ENCODE data around the gene PIEZO1.
"Not testable (repeated sequence)": the region's sequence is repeated elsewhere in the genome, so short reads cannot be mapped to it uniquely, and the experiment has no call there.

The PIEZO1 gene

GRCh38 chr16:88825146-88825545 lies 40.1 kb upstream of the PIEZO1 start:
- FAIRE-seq (no peak), DNase-seq (ENCODE audit: insufficient read length, low spot score) (no peak)
- TF ChIP-seq POLR2A (IDR thresholded peaks at IDR 0.05; ENCODE audit: low read depth, low read length) (no peak), POLR2AphosphoS5 (IDR thresholded peaks at IDR 0.05; ENCODE audit: low read depth, low read length) (no peak), TAF1 (IDR thresholded peaks at IDR 0.05; ENCODE audit: low read depth, low read length) (no peak), SPI1 (IDR thresholded peaks at IDR 0.05; ENCODE audit: low read depth, low read length) (no peak), PAX5 (IDR thresholded peaks at IDR 0.05; ENCODE audit: insufficient read depth, low read length, severe bottlenecking) (no peak), POU2F2 (IDR thresholded peaks at IDR 0.05; ENCODE audit: low read depth, low read length) (no peak)

GRCh38 chr16:88824256-88825077 lies 39.4 kb upstream of the PIEZO1 start:
- TF ChIP-seq PAX5 (IDR thresholded peaks at IDR 0.05; ENCODE audit: insufficient read depth, low read length, severe bottlenecking) (no peak), SPI1 (IDR thresholded peaks at IDR 0.05; ENCODE audit: low read depth, low read length) (no peak), POLR2AphosphoS5 (IDR thresholded peaks at IDR 0.05; ENCODE audit: low read depth, low read length) (no peak), POU2F2 (IDR thresholded peaks at IDR 0.05; ENCODE audit: low read depth, low read length) (no peak), POLR2A (IDR thresholded peaks at IDR 0.05; ENCODE audit: low read depth, low read length) (no peak), TAF1 (IDR thresholded peaks at IDR 0.05; ENCODE audit: low read depth, low read length) (no peak)
- no peak for DNase-seq (ENCODE audit: insufficient read length, low spot score)
- FAIRE-seq = no peak

DNA sequence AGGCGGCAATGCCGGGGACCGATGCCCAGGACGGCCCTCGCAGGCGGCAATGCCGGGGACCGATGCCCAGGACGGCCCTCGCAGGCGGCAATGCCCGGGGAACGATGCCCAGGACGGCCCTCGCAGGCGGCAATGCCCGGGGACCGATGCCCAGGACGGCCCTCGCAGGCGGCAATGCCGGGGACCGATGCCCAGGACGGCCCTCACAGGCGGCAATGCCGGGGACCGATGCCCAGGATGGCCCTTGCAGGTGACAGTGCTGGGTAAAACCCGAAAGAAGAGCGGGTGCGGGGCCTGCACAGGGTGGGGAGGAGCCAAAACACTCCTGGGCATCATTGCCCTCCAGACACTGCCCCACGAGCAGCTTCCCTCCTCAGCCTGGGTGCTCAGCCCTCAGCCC lies 38.6 kb upstream of the PIEZO1 start:
- DNase-seq (ENCODE audit: insufficient read length, low spot score); FAIRE-seq: not testable (repeated sequence)

- FAIRE-seq (no peak), DNase-seq (ENCODE audit: insufficient read length, low spot score) (no peak)
- TF ChIP-seq POU2F2 (IDR thresholded peaks at IDR 0.05; ENCODE audit: low read depth, low read length) (no peak), TAF1 (IDR thresholded peaks at IDR 0.05; ENCODE audit: low read depth, low read length) (no peak), SPI1 (IDR thresholded peaks at IDR 0.05; ENCODE audit: low read depth, low read length) (no peak), PAX5 (IDR thresholded peaks at IDR 0.05; ENCODE audit: insufficient read depth, low read length, severe bottlenecking) (no peak), POLR2AphosphoS5 (IDR thresholded peaks at IDR 0.05; ENCODE audit: low read depth, low read length) (no peak), POLR2A (IDR thresholded peaks at IDR 0.05; ENCODE audit: low read depth, low read length) (no peak)
Measured at GRCh38 chr16:88822281-88823040, 37.4 kb upstream of the PIEZO1 start.

GRCh38 chr16:88821168-88821850 lies 36.3 kb upstream of the PIEZO1 start:
- no peak for FAIRE-seq
- DNase-seq (ENCODE audit: insufficient read length, low spot score) = no peak

GRCh38 chr16:88820385-88821025 lies 35.5 kb upstream of the PIEZO1 start:
- FAIRE-seq (no peak), DNase-seq (ENCODE audit: insufficient read length, low spot score) (no peak)
- TF ChIP-seq POU2F2 (IDR thresholded peaks at IDR 0.05; ENCODE audit: low read depth, low read length) (no peak), TAF1 (IDR thresholded peaks at IDR 0.05; ENCODE audit: low read depth, low read length) (no peak), POLR2A (IDR thresholded peaks at IDR 0.05; ENCODE audit: low read depth, low read length) (no peak), SPI1 (IDR thresholded peaks at IDR 0.05; ENCODE audit: low read depth, low read length) (no peak), POLR2AphosphoS5 (IDR thresholded peaks at IDR 0.05; ENCODE audit: low read depth, low read length) (no peak), PAX5 (IDR thresholded peaks at IDR 0.05; ENCODE audit: insufficient read depth, low read length, severe bottlenecking) (no peak)

More at GRCh38 chr16:88821168-88821850, 36.3 kb upstream of the PIEZO1 start:
- TF ChIP-seq SPI1 (IDR thresholded peaks at IDR 0.05; ENCODE audit: low read depth, low read length) = no peak
- no peak for TF ChIP-seq PAX5 (IDR thresholded peaks at IDR 0.05; ENCODE audit: insufficient read depth, low read length, severe bottlenecking)
- TF ChIP-seq TAF1 (IDR thresholded peaks at IDR 0.05; ENCODE audit: low read depth, low read length) = no peak
- no peak for TF ChIP-seq POLR2A (IDR thresholded peaks at IDR 0.05; ENCODE audit: low read depth, low read length)
- TF ChIP-seq POLR2AphosphoS5 (IDR thresholded peaks at IDR 0.05; ENCODE audit: low read depth, low read length) = no peak
- TF ChIP-seq POU2F2 (IDR thresholded peaks at IDR 0.05; ENCODE audit: low read depth, low read length) = no peak

- no peak for DNase-seq (ENCODE audit: insufficient read length, low spot score)
- TF ChIP-seq POLR2AphosphoS5 (IDR thresholded peaks at IDR 0.05; ENCODE audit: low read depth, low read length) (no peak), POU2F2 (IDR thresholded peaks at IDR 0.05; ENCODE audit: low read depth, low read length) (no peak), SPI1 (IDR thresholded peaks at IDR 0.05; ENCODE audit: low read depth, low read length) (no peak), POLR2A (IDR thresholded peaks at IDR 0.05; ENCODE audit: low read depth, low read length) (no peak), PAX5 (IDR thresholded peaks at IDR 0.05; ENCODE audit: insufficient read depth, low read length, severe bottlenecking) (no peak), TAF1 (IDR thresholded peaks at IDR 0.05; ENCODE audit: low read depth, low read length) (no peak)
- no peak for FAIRE-seq
Measured at GRCh38 chr16:88819126-88819525, 34.1 kb upstream of the PIEZO1 start.

GRCh38 chr16:88818575-88818874 lies 33.5 kb upstream of the PIEZO1 start:
- TF ChIP-seq POLR2AphosphoS5 (IDR thresholded peaks at IDR 0.05; ENCODE audit: low read depth, low read length) = no peak
- no peak for TF ChIP-seq TAF1 (IDR thresholded peaks at IDR 0.05; ENCODE audit: low read depth, low read length)
- TF ChIP-seq SPI1 (IDR thresholded peaks at IDR 0.05; ENCODE audit: low read depth, low read length) = no peak
- no peak for TF ChIP-seq POU2F2 (IDR thresholded peaks at IDR 0.05; ENCODE audit: low read depth, low read length)
- DNase-seq (ENCODE audit: insufficient read length, low spot score) = no peak
- FAIRE-seq = no peak
